GM19239 (cell line): ENCODE results near the gene ZSCAN26.

Experiments
- DNase-seq: peaks from one replicate; pipeline ENCODE4 v3.0.0; 2011; ENCODE audit warnings: low spot score; ENCODE audit not compliant: insufficient read length
- FAIRE-seq: peaks from 2 replicates; lab custom pipeline; 2011; peaks lifted over from hg19 to GRCh38; lab: Jason Lieb, UNC

ZSCAN26 gene

DNA sequence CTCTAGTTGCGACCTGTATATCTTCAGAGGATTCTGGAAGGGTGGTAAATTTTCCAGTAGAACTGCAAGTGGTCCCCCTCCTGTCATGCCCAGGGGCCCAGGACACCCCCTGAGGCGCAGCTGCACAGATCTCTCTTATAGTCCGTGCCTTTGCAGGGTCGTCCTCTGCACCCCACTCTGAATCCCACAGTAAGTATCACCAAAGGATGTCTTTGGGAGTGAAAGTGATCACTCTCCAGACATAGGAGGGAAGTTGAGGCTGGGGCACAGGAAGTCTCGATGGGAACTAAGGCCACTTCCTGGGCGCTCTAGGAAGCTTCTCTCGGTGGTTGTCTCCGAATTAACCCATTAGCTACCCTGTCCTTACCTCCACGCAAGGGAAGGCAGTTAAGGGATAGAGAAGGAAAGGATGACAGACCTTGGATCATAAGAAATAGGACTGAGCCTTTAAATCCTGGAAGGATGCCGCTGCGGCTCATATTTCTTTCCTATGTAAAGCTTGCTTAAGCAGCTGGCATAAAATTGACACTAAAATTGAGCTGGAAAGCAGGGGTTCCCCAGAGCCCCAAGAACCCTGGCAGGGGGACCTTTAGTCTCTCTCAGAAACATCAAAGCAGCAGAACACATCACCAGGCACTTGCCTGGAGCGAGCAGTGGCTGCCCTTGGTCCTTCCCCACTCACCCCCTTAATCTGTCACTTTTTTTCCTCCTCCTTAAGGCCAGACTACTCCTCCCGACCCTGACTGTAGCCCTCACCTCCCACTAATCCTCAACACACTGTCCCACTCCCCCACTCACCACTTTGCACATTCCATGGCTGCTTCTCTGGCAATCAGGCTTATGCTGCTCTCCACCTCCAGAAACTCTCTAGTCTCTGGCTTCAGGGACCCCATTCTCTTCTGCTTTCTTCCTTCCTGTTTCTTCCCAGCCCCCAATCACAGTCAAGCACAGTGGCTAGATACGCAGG lies 14.7 kb upstream of the ZSCAN26 start, which contains the start of gene ZKSCAN4:
ZKSCAN4 (minus strand) TSS at position 261 of the 967 bp plus-strand sequence. CDS start 289 bp downstream, outside the sequence.
- DNase-seq, result peak; percentile 66
- peak; percentile 90 for FAIRE-seq

DNA sequence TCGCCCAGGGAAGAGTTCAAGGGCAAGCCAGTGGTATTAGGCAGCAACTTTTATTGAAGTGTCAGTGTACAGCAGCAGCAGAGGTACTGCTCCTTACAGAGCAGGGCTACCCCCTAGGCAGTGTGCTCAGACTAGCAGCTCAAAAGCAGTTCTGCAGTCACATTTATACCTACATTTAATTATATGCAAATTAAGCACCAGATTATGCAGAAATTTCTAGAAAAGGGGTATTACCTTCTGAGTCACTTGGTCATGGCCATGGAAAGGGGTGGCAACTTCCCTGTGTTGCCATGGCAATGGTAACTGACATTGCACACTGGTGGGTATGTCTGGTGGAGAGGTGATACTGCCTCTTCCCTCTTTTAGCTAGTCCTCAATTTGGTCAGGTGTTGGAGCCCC lies 12.8 kb upstream of the ZSCAN26 start:
- DNase-seq (no peak), FAIRE-seq (no peak)

- FAIRE-seq (no peak), DNase-seq (no peak)
These were observed 9.9 kb upstream of the ZSCAN26 start for GRCh38 chr6:28257042-28257441.

DNA sequence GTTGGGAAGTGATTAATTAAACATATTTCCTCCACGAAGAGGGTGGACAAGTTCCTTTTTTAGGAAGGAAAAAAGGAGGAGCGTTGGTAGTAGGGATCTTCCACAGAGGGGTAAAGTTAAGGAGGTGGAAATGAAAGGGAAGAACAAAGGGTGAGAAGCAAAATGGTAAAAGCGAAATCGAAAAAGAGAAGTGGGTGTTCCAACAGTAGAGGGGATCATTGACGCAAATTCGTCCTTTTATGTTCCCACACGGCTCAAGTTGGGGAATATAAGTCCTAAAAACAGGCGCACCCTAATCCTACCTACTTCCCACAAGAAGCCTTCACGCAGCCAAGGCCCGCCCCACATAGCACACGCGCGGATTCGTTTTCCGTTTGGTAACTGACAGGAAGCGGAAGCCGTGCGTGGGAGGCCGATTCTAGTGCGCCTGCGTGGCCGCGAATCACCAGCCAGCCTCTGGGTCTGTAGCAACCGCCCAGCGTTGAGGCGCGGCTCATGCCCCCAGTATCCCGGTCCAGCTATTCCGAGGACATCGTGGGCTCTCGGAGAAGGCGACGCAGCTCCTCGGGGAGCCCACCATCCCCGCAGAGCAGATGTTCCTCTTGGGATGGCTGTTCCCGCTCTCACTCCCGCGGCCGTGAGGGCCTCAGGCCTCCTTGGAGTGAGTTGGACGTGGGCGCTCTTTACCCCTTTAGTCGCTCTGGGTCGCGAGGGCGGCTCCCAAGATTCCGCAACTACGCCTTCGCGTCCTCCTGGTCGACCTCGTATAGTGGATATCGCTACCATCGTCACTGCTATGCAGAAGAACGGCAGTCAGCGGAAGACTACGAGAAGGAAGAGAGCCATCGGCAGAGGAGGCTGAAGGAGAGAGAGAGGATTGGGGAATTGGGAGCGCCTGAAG lies 7.8 kb upstream of the ZSCAN26 start, which contains the start of gene NKAPL:
NKAPL (plus strand) TSS at position 421 of the 901 bp plus-strand sequence; CDS start at position 496, 75 bp downstream.
- FAIRE-seq, result peak; percentile 64

DNA sequence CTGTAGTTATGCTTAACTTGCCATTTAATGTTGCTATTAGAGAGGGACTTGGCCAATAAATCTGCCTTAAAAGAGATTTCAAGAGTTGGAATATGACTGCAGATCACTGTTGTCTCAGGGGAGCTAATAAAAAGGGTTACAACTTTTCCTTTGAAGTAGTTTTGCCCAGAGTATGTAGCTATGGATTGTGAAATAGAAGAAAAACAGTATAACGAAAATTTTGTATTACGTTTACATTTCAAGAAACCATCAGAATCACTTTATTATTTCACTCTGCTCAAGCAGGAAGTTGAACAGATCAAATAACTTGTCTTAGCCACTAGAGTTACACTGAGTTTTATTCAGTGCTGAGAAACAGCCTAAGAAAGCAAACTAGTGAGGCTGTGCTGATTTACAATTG lies 3.0 kb upstream of the ZSCAN26 start:
- FAIRE-seq, result no peak
- no peak for DNase-seq

More for the DNA sequence above, 7.8 kb upstream of the ZSCAN26 start, which contains the start of gene NKAPL:
- DNase-seq, result no peak

- DNase-seq (no peak), FAIRE-seq (peak; percentile 33)
These were observed 2.0 kb upstream of the ZSCAN26 start for GRCh38 chr6:28264834-28265401.

- DNase-seq, result no peak
- FAIRE-seq, result no peak
These were observed 381 bp upstream of the ZSCAN26 start for GRCh38 chr6:28266563-28266961.

- DNase-seq, result no peak
- no peak for FAIRE-seq
These were observed 734 bp downstream of the ZSCAN26 start for GRCh38 chr6:28267695-28268059.

GRCh38 chr6:28269492-28269891 lies 2.5 kb downstream of the ZSCAN26 start:
- no peak for DNase-seq
- no peak for FAIRE-seq

DNA sequence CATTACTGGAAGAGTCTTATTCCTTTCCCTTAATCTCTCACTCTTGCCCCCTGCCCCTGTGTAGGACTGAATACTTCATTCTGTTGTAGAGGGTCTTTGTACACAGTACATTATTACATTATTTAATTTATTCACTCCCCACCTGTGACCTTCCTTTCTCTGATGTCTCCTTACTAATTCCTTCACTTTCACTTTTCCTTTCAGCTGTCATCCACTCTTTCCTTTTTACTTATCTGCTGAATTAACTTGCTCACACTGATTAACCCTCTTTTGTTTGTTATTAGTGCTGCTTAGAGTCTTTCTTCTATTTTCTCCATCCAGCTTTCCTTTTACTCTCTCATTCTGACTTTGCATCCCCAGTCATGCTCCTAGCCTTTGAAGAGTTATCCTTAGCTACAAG lies 7.9 kb downstream of the ZSCAN26 start:
- FAIRE-seq, result no peak
- DNase-seq, result no peak

DNA sequence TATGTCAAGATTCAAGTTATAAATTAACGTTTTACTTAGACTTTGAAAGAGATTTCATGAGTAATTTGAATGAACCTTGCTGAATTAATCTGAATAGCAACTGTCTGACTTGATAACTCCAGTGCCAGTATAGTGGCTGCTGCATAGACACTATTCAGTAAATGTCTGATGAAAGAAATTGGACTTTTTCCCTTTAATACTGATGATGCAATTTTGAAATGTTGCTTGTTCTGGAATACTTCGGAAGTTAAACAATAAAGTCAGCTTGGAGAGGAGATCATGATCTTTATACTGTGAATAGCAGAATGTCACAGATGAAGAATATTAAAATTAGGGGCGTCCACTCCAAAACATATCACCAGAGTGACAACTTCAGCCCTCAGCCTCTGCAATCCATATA lies 10.8 kb downstream of the ZSCAN26 start:
- no peak for DNase-seq
- no peak for FAIRE-seq

- no peak for DNase-seq
- FAIRE-seq, result no peak
These were observed 13.8 kb downstream of the ZSCAN26 start for GRCh38 chr6:28280595-28281287.

- peak; percentile 78 for FAIRE-seq
These were observed 14.5 kb downstream of the ZSCAN26 start, which contains the start of gene PGBD1 for GRCh38 chr6:28281288-28282064. PGBD1 (plus strand) TSS chr6:28281572; CDS start chr6:28283814, 2,242 bp downstream.

GRCh38 chr6:28282926-28283325 lies 16.0 kb downstream of the ZSCAN26 start:
- FAIRE-seq (no peak), DNase-seq (no peak)

More at GRCh38 chr6:28281288-28282064, 14.5 kb downstream of the ZSCAN26 start, which contains the start of gene PGBD1:
- DNase-seq, result peak; percentile 56

- no peak for FAIRE-seq
- DNase-seq, result no peak
These were observed 24.6 kb downstream of the ZSCAN26 start for GRCh38 chr6:28291573-28291972.

GRCh38 chr6:28295326-28295725 lies 28.4 kb downstream of the ZSCAN26 start:
- FAIRE-seq (no peak), DNase-seq (no peak)

- no peak for DNase-seq
- no peak for FAIRE-seq
These were observed 29.6 kb downstream of the ZSCAN26 start for GRCh38 chr6:28296520-28297060.

DNA sequence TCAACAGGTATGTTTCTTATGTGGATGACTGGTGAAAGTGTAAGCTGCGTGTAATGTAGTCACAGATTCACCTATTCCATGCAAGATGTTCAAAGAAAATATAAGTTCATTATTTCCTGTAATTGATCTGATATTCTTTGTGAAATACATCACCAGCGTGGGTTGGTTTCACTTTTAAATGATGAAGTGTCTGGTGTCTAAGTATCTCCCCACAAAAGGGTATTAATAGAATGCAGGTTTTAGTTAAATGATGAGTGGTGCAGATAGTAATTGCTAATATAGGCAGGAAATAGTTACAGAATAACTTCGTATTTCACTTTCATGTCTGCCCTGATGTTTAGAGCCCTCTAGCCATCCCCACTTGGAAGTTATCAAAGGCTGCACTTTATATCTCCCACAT lies 36.6 kb downstream of the ZSCAN26 start:
- DNase-seq (peak; percentile 32), FAIRE-seq (no peak)
